Right lung (tissue), 5 donors: ENCODE measurements around the gene KRTAP2-3. TPM values are rescaled to one million over a fixed set of nuclear protein-coding genes. Genes with fewer than 3 reads are reported as not detected.
"Not testable (repeated sequence)": the region's sequence is repeated elsewhere in the genome, so short reads cannot be mapped to it uniquely, and the experiment has no call there.

Experiments
- DNase-seq, 2 donors: peaks; one replicate each; pipeline ENCODE4 v3.0.0-alpha.2; 2013
- polyA plus RNA-seq, 5 donors: library from polyadenylated mRNA; unstranded; fragments of 120-200 nt; gene quantifications; one replicate each; pipeline versions ENCODE4 v1.2.1 to v1.2.3, GENCODE V29; 2013; ENCODE audit warnings: inconsistent platforms in 1 of 5, low replicate concordance in 1 of 5; ENCODE audit not compliant: insufficient read length in 5 of 5, insufficient read depth in 1 of 5

KRTAP2-3 gene
- polyA plus RNA-seq, 5 donors, result not detected

GRCh38 chr17:41069031-41069430 lies 9.1 kb upstream of the KRTAP2-3 start:
- no peak for DNase-seq

GRCh38 chr17:41067281-41067680 lies 7.4 kb upstream of the KRTAP2-3 start:
- DNase-seq, result no peak

- no peak for DNase-seq
These were observed 6.1 kb upstream of the KRTAP2-3 start, which contains the start of gene KRTAP2-4 for GRCh38 chr17:41065829-41066624. KRTAP2-4 (minus strand) TSS chr17:41065879; CDS start chr17:41065845, 34 bp downstream.

- not testable (repeated sequence) for DNase-seq
These were observed 5.2 kb upstream of the KRTAP2-3 start for GRCh38 chr17:41065016-41065689.

- DNase-seq, result no peak
These were observed 4.4 kb upstream of the KRTAP2-3 start for GRCh38 chr17:41064301-41064700.

GRCh38 chr17:41063449-41063848 lies 3.5 kb upstream of the KRTAP2-3 start:
- DNase-seq, result no peak

- no peak for DNase-seq
These were observed 2.0 kb upstream of the KRTAP2-3 start for GRCh38 chr17:41061964-41062363.

GRCh38 chr17:41059276-41060051 lies 450 bp downstream of the KRTAP2-3 start:
- not testable (repeated sequence) for DNase-seq

GRCh38 chr17:41058741-41059140 lies 1.2 kb downstream of the KRTAP2-3 start:
- DNase-seq, result no peak

- no peak for DNase-seq
These were observed 2.4 kb downstream of the KRTAP2-3 start for GRCh38 chr17:41057547-41057946.

GRCh38 chr17:41055130-41055529 lies 4.8 kb downstream of the KRTAP2-3 start, which contains the start of gene KRTAP2-2:
KRTAP2-2 (minus strand) TSS chr17:41055230; CDS start chr17:41055211, 19 bp downstream.
- DNase-seq, result not testable (repeated sequence)

- DNase-seq, result not testable (repeated sequence)
These were observed 5.4 kb downstream of the KRTAP2-3 start for GRCh38 chr17:41054556-41054955.

GRCh38 chr17:41054025-41054424 lies 5.9 kb downstream of the KRTAP2-3 start:
- no peak for DNase-seq

GRCh38 chr17:41052566-41052965 lies 7.3 kb downstream of the KRTAP2-3 start:
- no peak for DNase-seq

GRCh38 chr17:41049110-41049509 lies 10.8 kb downstream of the KRTAP2-3 start:
- DNase-seq, result no peak

GRCh38 chr17:41048441-41048840 lies 11.5 kb downstream of the KRTAP2-3 start:
- DNase-seq, result no peak

GRCh38 chr17:41046735-41047465 lies 13.0 kb downstream of the KRTAP2-3 start, which contains the start of gene KRTAP2-1:
KRTAP2-1 (minus strand) TSS chr17:41047316; CDS start chr17:41047267, 49 bp downstream.
- DNase-seq, result not testable (repeated sequence)

GRCh38 chr17:41042953-41043352 lies 17.0 kb downstream of the KRTAP2-3 start:
- no peak for DNase-seq

GRCh38 chr17:41040783-41041571 lies 18.9 kb downstream of the KRTAP2-3 start, which contains the start of gene KRTAP1-1:
KRTAP1-1 (minus strand) TSS chr17:41041450; CDS start chr17:41041397, 53 bp downstream.
- not testable (repeated sequence) for DNase-seq

- DNase-seq, result no peak
These were observed 22.0 kb downstream of the KRTAP2-3 start for GRCh38 chr17:41037853-41038350.
